Limb (tissue), 2 donors: ENCODE results near the gene BUB1.
"Not testable (repeated sequence)": the region's sequence is repeated elsewhere in the genome, so short reads cannot be mapped to it uniquely, and the experiment has no call there.

ENCODE experiments used
- DNase-seq, 2 donors: peaks; one replicate each; pipeline ENCODE4 v3.0.0-alpha.2; 2016; ENCODE audit errors: extremely low spot score in 2 of 2

The BUB1 gene

DNA sequence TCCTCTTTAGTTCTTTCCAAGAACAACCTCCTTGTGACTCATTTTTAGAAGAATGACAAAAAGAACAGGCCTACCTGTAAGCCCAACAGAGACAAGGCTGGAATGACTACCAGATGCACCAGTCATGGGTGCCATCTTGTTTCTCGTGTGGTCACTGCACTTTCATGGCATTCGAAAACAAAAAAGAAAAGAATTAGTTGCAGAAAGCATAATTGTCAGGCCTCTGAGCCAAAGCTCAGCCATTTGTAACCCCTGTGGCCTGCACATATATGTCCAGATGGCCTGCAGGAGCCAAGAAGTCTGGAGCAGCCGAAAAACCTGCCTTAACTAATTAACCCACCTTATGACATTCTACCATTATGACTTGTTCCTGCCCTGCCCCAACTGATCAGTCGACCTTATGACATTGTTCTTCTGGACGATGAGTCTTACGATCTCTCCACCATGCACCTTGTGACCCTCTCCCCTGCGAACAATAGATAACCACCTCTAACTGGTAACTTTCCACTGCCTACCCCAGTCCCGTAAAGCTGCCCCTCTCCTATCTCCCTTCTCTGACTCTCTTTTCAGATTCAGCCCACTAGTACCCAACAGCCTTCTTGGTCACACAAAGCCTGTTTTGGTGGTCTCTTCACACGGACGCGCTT lies 13.9 kb upstream of the BUB1 start:
- no peak for DNase-seq

DNA sequence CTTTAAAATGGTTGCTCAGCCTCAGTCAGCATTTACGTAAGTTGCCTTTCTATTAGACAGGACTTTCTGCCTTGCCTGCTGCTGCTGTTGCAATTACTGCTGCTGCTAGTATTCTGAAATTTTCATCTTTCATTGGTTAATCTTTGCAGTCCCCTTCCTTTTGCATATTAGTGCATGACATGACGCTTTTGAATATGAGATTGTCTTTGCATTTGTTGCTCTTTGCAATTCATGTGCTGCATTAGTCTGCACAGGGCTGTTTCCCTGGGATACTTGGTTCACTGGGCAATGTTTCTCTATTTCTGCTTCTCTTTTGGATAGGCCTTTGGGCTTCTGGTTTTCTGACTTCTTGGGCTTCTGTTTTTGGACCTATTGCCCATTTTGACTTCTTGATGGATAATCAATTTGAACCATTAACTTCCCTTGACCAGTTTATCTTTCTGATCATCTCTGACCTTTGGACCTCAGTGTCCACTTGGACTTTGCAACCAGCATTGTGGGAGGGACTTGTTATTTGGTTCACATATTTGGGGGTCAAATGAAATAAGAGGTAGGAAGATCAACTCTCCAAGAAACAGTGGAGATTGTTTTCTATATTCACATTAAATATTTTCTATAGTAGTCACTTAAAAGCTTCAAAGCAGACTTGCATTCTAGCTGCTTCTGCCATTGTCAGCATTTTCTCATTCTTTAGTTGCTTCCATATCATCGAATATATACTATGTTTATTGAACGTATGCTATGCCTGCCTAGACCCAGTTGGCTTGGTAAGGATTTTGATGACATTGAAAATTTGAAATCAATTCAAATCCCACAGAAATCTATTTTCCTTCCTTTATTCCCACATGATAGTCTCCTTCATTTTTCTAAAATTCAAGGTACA lies 12.5 kb upstream of the BUB1 start:
- DNase-seq = no peak

DNA sequence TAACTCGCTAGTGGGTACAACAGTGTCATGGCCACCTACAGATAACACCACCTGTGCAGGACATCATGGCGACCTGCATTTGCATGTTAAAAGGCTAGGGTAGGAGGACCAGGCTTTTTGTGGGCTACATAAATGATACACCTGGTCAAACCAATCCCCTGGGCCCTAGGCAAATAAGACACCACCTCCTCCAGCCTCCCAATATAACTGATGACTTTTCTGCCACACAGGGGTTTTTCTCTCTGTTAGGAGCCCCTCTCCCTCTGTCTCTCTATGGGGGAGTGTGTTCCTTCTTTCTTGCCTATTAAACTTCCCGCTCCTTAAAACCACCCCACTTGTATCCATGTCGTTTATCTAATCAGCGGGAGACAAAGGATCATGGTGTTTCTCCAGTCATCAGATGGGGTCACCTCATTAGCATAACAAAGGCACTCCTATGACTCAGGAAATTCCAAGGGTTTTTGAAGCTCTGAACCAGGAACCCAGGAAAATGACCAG lies 10.8 kb upstream of the BUB1 start:
- no peak for DNase-seq

DNA sequence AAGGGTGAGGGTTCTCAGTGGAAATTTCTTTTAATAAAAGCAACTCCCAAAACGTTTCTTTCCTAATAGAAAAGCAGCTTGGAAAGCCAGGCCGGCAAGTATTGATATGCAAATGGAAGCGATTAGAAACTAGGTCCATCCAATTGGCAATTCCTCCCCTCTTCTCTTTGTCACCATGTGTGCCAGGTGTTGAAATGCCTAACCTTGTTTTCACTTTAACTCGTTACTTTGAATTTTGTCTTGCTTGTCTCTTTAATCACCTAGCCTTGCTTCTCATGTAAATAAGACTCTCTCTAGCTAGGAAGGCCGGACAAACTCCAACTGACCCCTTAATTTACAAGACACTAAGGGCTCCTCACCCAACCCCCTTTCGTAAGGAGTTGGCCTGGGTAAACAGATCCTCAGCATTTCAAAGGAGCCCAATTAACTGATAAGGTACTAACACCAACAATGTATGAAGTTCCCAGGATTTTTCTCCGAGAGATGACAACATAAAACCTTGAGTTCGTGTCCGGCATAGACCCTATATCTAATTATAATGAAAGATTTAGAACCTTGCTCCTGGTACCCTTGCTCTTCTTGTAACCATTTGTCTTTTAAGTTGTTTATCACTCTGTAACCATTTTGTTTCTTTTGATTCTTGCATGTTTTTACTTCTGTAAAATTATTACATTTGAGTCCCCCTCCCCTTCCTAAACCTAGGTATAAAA lies 10.1 kb upstream of the BUB1 start:
- not testable (repeated sequence) for DNase-seq

DNA sequence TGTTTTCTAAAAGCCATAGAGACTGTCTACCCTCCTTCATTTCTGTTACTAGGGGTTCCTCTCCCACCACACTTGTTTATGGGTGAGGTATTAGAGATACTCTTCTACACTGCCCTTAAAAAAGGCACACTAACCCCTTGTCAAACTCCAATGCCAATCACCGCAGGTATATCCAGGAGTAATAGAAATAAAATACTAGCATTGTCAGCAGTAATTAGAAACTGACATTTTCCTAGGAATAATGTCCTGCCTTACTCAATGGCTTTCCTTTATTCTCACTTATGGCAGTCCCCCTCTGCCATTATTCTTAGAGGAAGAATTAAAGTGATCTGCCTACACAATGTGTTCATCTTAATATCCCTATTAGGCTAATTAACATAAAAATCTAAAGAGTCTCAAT lies 5.0 kb upstream of the BUB1 start:
- no peak for DNase-seq

DNA sequence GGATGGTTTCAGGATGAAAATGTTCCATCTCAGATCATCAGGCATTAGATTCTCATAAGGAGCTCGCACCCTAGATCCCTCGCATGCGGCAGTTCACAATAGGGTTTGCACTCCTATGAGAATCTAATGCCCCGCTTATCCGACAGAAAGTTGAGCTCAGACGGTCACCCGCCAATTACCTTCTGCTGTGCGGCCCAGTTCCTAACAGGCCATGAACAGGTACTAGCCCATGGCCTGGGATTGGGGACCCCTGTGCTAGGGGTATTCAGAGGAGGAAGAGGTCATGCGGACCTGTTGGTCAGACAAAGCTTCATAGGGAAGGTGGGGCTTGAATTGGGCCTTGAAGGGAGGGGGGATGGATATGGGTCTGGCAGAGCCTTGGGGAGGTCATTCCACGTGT lies 4.4 kb upstream of the BUB1 start:
- no peak for DNase-seq

DNA sequence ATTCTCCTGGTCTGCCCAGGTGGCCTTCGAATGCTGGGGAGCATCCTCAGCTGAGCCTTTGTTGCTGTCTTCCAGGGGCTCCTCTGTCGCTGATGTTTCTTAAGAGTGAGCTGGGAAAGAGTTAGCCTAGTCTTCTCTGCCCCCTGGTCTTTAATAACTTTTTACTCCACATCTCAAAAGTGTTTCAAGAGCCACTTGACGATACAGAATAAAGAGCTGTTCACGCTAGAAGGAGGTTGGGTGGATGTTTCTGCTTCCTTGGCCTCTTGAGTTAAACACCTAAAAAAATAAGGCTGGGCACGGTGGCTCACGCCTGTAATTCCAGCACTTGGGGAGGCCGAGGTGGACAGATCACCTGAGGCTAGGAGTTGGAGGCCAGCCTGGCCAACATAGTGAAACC lies 2.8 kb upstream of the BUB1 start:
- DNase-seq = no peak

DNA sequence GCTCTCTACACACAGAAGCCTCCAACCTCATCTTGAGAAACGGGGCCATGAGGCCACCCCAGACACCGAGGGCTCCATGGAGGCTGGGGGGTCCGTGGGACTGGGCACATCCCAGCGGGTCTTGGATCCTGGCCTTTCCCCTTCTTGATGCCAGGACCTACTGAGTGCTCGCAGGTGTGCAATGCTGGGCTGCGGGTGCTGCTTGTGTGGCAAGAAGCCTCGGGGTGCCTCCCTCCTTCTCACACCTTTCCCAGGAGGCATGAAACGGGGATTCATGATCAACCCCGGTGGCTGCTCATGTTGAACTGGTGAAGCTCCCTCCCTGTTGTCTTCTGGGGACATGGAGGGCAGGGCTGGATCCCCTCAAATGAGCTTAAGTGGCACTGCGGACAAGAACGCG lies 2.0 kb upstream of the BUB1 start:
- DNase-seq = no peak

DNA sequence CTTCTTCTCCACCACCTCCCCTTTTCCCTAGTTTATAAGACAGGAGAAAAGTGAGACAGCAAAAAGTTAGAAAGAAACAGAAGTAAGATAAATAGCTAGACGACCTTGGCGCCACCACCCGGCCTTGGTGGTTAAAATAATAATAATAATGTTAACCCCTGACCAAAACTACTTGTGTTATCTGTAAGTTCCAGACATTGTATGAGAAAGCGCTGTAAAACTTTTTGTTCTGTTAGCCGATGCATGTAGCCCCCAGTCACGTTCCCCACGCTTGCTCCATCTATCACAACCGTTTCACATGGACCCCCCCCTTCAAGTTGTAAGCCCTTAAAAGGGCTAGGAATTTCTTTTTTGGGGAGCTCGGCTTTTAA lies 1.5 kb upstream of the BUB1 start:
- DNase-seq = peak in 1 of 2 donors; percentile 2

DNA sequence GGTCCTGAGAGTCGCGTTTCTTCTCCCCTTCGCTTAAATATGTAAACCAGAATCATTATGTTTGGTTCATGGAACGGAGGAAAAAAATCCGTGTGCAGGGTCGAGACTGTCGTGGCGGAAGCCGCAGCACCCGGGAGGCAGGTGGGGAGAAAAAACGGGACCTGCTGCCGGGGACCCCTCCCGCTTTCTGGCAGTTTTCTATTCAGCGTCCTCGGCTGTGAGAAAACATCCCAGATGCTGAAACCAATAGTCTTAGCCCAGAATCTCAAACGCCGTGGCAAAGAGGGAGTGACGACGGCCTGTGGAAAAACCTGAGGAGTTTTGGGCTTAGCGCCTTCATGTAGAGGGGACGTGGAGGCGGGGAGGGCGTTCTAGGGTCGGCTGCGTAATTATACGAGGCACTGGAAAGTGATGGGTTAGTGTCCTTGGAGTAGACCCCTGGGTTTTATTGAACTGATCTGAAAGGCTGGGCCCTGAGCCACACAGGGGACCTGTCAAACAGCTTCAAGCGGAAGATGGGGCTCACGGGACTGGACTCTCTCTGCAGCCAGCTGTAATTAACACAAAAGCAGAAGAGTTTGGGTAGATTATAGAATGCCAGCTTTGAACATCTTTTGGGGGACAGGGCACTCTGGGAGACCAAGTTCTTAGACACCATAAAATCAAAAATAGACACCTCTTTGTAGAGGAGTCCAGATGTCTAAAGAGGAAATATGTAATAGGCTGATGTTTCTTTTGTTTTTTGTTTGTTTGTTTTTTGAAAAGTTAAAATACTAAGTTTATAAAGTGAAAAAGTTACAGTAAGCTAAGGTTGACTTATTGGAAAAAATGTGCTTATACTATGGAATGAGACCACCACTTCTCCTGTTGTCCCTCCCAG lies 834 bp upstream of the BUB1 start:
- peak; percentile 21 to 63 for DNase-seq

DNA sequence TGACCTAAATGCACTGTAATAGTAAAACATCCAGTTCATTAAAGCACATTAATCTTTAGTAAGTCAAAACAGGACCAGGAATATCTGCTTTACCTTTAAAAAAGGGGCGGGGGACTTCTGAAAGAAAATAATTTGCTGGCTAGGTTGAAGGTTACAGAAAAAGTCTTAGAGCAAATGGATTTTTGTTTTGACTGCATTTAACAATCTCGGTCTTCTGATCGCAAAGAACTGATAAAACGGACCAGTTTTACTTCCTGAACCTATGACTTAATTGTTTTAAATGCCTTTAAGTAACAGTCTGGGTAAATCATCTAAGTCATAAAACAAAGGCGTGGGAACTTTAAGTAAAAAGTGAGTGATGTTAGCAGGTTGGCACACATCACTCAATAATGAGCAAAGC lies 783 bp downstream of the BUB1 start:
- DNase-seq = no peak

DNA sequence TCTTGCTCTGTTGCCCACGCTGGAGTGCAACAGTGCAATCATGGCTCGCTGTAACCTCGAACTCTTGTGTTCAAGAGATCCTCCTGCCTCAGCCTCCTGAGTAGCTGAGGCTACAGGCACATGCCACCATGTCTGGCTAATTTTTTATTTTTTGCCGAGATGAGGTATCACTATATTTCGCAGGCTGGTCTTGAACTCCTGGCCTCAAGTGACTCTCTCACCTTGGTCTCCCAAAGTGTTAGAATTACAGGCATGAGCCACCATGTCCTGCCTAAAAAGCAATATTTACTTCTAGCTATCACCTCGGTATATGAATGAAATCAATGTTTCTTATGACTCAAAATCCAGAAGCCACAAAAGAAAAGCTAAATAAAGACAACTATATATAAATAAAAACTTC lies 2.2 kb downstream of the BUB1 start:
- no peak for DNase-seq

DNA sequence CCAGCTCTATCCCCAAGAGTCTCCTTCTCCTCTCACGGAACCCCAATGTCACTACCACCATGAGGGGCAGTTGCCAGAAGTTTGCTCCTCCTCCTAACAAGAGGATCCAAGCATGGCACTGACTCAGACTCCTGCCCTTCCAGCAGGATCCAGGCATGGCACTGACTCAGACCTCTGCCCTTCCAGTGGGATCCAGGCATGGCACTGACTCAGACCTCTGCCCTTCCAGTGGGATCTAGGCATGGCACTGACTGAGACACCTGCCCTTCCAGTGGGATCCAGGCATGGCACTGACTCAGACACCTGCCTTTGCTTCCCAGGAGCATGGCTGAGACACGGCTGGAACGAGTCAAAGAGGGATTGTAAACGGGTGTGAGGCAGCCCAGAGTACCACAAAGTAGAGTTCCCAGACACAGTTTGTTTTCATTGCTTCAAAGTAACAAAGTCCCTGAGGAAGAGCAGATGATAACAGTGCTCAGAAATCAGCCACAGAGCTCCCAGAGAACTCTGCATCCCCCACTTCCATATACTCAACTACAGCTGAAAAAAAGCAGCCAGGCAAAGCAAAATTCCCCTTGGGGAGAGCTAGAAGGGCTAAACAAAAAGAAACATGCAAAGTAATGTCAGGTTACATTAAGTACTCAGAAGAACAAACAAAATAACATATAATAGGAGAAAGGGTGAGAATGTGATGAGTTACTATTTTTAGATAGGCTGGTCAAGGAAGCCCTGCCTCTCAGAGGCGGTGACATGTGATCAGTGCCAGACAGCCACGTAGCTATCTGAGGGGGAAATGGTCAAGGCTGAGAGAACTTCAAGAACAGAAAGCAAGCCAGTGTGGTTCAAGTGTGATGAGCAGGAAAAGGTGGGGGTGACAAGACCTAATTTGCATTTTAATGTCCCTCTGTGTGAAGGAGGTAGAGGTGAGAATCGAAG lies 3.0 kb downstream of the BUB1 start:
- no peak for DNase-seq

DNA sequence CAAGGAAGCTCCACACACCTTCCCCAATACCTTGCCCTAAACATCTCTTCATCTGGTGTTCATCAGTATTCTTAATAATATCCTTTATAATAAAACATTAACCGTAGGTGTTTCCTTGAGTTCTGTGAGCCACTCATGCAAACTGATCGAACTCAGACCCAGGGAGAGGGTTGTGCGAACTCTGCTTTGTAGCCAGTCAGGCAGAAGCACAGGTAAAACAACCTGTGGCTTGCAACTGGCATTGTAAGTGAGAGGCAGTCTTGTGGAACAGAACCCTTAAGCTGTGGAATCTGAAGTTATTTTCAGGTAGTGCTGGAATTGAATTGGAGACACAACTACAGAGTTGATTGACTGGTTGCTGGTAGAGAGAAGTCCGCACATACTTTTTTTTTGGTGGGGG lies 4.7 kb downstream of the BUB1 start:
- DNase-seq = no peak

DNA sequence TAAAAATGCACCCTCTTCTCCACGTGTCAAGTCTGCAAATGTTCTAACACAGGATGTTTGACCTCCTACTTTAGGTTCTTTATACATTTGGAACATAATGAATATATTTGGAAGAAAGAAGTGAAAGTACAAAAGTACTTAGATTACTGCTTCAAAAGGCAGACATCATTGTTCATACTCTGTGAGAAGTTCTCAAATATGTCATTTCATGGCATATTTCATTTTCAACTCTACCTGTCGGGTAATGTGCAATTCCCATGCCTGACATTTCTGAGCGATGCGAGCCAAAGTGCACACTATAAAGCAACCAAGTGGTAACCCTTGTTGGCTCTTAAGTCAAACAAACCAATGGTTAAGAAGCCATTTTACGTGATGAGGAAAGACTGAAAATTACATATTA lies 7.0 kb downstream of the BUB1 start:
- DNase-seq = no peak

DNA sequence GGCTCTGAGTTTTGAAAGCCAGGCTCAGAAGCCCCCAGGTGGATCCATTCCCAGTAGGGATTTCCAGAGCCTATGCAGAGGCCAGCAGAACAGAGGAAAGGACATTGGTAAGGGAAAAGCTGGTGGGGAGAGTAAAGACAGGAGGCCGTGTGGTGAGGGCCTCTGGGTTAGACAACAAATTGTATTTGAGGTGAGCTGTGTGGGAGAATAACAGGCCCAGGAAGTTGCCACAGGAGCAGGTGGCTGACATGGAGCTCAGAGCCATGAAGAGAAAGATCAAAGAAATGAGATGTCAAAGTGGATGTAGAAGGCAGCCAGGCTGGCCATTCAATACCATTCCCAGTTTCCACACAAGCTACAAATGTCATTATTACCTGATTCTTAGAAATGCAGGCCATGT lies 8.8 kb downstream of the BUB1 start:
- DNase-seq = no peak

DNA sequence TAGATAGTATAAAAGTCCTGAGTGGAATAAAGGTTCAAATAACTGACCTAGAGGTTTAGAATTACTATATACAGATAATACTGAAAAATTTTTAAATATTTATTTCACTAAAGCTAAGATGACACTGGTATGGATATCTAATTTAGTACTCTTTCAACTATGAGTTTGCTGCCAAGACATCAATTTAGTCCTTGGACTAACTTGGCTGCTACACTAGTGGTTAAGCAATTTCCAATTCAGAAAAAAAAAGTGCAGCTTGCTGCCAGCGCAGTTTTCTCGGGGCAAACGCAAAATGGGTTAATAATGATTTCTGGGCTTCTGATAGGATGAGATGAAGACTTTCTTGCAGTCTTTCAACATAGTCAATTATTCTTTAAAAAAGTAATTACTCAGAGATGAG lies 10.8 kb downstream of the BUB1 start:
- DNase-seq = no peak

DNA sequence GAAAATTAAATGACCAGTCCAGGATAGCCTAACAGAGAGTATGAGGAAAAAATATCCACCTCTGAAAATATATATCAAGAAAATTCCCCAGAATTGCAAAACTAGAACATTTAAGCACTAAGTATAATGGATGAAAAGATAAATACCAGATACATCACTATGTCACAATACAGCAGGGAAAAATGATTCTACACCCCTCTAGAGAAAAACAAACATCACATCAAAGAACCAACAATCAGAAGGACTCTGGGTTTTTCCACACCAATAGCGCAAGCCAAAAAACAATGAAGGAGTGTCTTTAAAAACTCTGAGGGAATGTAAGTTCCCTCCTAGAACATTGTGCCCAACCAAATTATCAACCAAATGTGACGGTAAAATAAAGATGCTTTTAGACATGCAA lies 13.7 kb downstream of the BUB1 start:
- DNase-seq = no peak

DNA sequence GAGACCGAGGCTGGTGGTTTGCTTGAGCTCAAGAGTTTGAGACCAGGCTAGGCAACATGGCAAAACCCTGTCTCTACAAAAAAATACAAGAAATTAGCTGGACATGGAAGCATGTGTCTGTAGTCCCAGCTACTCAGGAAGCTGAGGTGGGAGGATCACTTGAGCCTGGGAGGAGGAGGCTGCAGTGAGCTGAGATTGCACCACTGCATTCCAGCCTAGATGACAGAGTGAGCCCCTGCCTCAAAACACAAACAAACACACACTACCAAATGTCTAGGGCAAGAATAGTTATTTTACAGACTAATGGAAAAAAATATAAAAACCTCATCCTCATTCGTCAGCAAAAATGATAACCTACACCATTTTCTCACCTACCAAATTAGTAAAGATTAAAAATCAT lies 15.3 kb downstream of the BUB1 start:
- no peak for DNase-seq

DNA sequence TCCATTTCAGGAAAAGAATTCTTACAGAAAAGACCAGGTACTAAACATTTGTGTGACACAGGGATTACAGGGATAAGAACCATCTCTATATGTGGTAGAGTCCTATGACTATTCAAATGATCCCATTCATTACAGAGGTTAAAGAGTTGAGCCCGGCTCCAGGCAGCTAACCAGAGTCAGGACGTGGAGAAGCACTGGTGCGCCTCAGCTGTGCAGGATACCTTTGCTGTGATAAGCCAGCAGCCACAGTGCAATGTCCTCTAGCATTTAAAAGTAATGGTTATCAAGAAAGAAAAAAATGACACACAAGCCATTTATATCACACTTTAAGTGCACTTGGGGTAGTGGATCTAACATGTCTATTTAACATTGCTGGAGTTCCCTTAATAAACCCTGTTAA lies 17.3 kb downstream of the BUB1 start:
- DNase-seq = no peak
